ENCODE measurements around the gene TCAIM. TPM values are rescaled to one million over a fixed set of nuclear protein-coding genes. Genes with fewer than 3 reads are reported as not detected.

Gene TCAIM
- total and polyA plus RNA-seq, 9 of the 15 experiments (the other 6 are each of a cell fraction or from before 2014, with no cell fraction given): 19.7 to 53.3 (median 36.9) TPM

DNA sequence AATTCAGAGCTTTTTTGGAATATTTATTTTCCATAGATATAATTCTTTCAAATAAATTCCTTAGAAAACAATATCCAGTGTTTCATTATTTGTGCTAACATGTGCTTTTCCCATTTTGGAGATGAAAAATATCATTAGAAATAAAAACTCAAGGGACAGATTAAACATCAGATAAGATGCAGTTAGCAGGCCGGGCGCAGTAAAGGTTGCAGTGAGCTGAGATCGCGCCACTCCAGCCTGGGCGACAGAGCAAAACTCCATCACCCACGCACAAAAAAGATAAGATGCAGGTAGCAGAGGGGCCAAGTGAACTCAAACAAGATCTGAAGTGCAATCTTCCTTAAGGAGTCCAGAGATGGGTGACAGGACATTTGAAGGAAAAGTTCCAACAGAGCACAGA lies 90.9 kb downstream of the TCAIM start:
- BruUV-seq (replicated peaks): no TSS peak
- H3K9ac ChIP-seq (ENCODE audit: insufficient read depth in 1 of 2, low read depth in 2 of 2, low read length in 2 of 2): no peak overlapping the region
- H3K36me3 ChIP-seq (ENCODE audit: control insufficient read depth, insufficient read depth, low read length): 0 out of 3 replicates have a peak, but pooled peaks cover 1% of the 10 kb centered on the region
- H3K27ac ChIP-seq (ENCODE audit: extremely low read depth, low read depth, low read length): no peak overlapping the region
- peaks cover 2 to 6% of the 10 kb centered on the region in 2 experiments; a peak in 3 of 5 replicates for H3K4me1 ChIP-seq (replicated peaks in 1 of 2; ENCODE audit: control insufficient read depth in 2 of 2, insufficient read depth in 2 of 2, low read length in 2 of 2)
- intact Hi-C loops (cut with micrococcal nuclease) (no loop called here), in situ Hi-C loops (cut with MboI) (no loop called here)
- no peaks in the 10 kb centered on the region for H3K27me3 ChIP-seq (ENCODE audit: control insufficient read depth in 2 of 2, insufficient read depth in 2 of 2, low read length in 2 of 2)
- no peaks in the 10 kb centered on the region for H4K20me1 ChIP-seq (replicated peaks; ENCODE audit: control insufficient read depth, insufficient read depth, low read length)
- 0 out of 3 replicates have a peak, but pooled peaks cover 4% of the 10 kb centered on the region for H3K79me2 ChIP-seq (ENCODE audit: control insufficient read depth, insufficient read depth, low read length)
- FAIRE-seq: no peak
- POLR2A ChIA-PET: interaction anchor here (0.8 to 3.0 kb wide), 4 partner anchors 9 to 21 kb away, joined by 4 to 9 read pairs (median 6); no protein-coding TSS in a partner anchor
- no peak overlapping the region for H3K4me3 ChIP-seq
- 63% methylated on average over 6 of the region's 6 CpGs for WGBS (ENCODE audit: insufficient coverage, low coverage, missing lambda C conversion rate)
- H2AFZ ChIP-seq (ENCODE audit: low read depth, low read length): no peak overlapping the region
- CTCF ChIA-PET (ENCODE audit: low intra/inter-chr PET ratio): no interaction called here
- TF ChIP-seq FOS (IDR thresholded peaks at IDR 0.05; ENCODE audit: extremely low read depth, insufficient read length): no peak
- TF ChIP-seq ZNF174 (CRISPR knock-in tag; IDR thresholded peaks at IDR 0.05): no peak
- no peak for TF ChIP-seq ETV5 (CRISPR knock-in tag; IDR thresholded peaks at IDR 0.05; ENCODE audit: low read depth)
- TF ChIP-seq HNRNPLL (IDR thresholded peaks at IDR 0.05; ENCODE audit: low read depth, low read length, poor library complexity, severe bottlenecking): no peak
- no peak for TF ChIP-seq FOXK1 (CRISPR knock-in tag; IDR thresholded peaks at IDR 0.05; ENCODE audit: borderline replicate concordance)
- TF ChIP-seq, protein P1, sequence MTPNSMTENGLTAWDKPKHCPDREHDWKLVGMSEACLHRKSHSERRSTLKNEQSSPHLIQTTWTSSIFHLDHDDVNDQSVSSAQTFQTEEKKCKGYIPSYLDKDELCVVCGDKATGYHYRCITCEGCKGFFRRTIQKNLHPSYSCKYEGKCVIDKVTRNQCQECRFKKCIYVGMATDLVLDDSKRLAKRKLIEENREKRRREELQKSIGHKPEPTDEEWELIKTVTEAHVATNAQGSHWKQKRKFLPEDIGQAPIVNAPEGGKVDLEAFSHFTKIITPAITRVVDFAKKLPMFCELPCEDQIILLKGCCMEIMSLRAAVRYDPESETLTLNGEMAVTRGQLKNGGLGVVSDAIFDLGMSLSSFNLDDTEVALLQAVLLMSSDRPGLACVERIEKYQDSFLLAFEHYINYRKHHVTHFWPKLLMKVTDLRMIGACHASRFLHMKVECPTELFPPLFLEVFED (CRISPR knock-in tag; conservative IDR thresholded peaks at IDR 0.05): no peak
- no peak for TF ChIP-seq OTX1 (CRISPR knock-in tag; IDR thresholded peaks at IDR 0.05)
- TF ChIP-seq ARNT (IDR thresholded peaks at IDR 0.05): no peak
- TF ChIP-seq GTF2A2 (tag; IDR thresholded peaks at IDR 0.05): no peak
- TF ChIP-seq NR1H2 (CRISPR knock-in tag; IDR thresholded peaks at IDR 0.05): no peak
- DNase-seq (ENCODE audit: extremely low read depth in 1 of 4, low spot score in 3 of 4): no peak
- ATAC-seq: no peak
- no peaks in the 10 kb centered on the region for H3K9me3 ChIP-seq (replicated peaks; ENCODE audit: control insufficient read depth, insufficient read depth, low read depth, low read length)
- H3K4me2 ChIP-seq (ENCODE audit: insufficient read depth, low read length): no peak overlapping the region
- H3K9me1 ChIP-seq (ENCODE audit: control insufficient read depth, insufficient read depth, low read length): no peaks in the 10 kb centered on the region

All from K562 (cell line).